Liver (tissue), 2 donors: ENCODE data around the gene R3HDML.

Experiments used
- TF ChIP-seq, protein P1 (sequence below): IDR thresholded peaks from 2 replicates; pipeline ENCODE4 v1.6.1; 2016; ENCODE audit warnings: antibody characterized with exemption
- TF ChIP-seq, protein P2 (sequence below): IDR thresholded peaks from 2 replicates; pipeline ENCODE4 v1.6.1; 2016; ENCODE audit warnings: antibody characterized with exemption
- TF ChIP-seq, protein P3 (sequence below): IDR thresholded peaks from 2 replicates; pipeline ENCODE4 v1.6.1; 2016; ENCODE audit warnings: antibody characterized with exemption
- donor health status: healthy.

DNA sequence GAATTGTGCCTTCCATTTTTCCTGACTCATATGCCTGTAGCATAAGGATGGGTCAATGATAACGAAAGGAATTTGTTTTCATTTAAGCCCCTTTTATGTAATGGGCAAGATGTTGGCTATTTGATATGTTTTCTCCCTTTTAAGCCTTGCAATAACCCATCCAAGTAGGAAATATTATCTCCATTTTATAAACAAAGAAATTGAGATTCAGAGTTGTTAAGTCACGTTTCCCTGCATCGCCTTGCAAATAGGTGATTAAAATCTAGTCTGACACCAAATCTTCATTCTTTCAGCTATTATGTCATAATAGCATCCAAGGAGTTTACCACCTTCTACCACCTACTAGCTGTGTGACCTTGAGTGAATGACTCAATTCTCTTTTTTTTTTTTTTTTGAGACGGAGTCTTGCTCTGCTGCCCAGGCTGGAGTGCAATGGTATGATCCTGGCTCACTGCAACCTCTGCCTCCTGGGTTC lies 25.7 kb downstream of the R3HDML start:
- TF ChIP-seq, protein P1, sequence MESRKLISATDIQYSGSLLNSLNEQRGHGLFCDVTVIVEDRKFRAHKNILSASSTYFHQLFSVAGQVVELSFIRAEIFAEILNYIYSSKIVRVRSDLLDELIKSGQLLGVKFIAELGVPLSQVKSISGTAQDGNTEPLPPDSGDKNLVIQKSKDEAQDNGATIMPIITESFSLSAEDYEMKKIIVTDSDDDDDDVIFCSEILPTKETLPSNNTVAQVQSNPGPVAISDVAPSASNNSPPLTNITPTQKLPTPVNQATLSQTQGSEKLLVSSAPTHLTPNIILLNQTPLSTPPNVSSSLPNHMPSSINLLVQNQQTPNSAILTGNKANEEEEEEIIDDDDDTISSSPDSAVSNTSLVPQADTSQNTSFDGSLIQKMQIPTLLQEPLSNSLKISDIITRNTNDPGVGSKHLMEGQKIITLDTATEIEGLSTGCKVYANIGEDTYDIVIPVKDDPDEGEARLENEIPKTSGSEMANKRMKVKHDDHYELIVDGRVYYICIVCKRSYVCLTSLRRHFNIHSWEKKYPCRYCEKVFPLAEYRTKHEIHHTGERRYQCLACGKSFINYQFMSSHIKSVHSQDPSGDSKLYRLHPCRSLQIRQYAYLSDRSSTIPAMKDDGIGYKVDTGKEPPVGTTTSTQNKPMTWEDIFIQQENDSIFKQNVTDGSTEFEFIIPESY, result no peak
- TF ChIP-seq, protein P2, sequence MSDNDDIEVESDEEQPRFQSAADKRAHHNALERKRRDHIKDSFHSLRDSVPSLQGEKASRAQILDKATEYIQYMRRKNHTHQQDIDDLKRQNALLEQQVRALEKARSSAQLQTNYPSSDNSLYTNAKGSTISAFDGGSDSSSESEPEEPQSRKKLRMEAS, result no peak
- TF ChIP-seq, protein P3, sequence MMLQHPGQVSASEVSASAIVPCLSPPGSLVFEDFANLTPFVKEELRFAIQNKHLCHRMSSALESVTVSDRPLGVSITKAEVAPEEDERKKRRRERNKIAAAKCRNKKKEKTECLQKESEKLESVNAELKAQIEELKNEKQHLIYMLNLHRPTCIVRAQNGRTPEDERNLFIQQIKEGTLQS, result no peak
